Activated T-cell treated with anti-CD3 and anti-CD28 coated beads, Interleukin-2, amount 50 U/mL, for 72 hours (primary cell): ENCODE data around the gene AMZ1. TPM values are rescaled to one million over a fixed set of nuclear protein-coding genes. Genes with fewer than 3 reads are reported as not detected.

Experiments
- ATAC-seq, 2 donors: fragments of 150-1000 bp; cut with Tn5 transposase; replicated peaks in 1 of 2; 2 replicates each; pipeline ENCODE4 v1.10.0; 2021; ENCODE audit warnings: moderate library complexity in 2 of 2, mild to moderate bottlenecking in 1 of 2
- DNase-seq, 2 donors: peaks; one replicate each; pipeline ENCODE4 v3.0.0; 2021 to 2022; ENCODE audit warnings: mixed read lengths in 1 of 2
- H3K27ac Mint-ChIP-seq: one replicate; pipeline ENCODE4 v1.8.0; 2022; ENCODE audit warnings: mild to moderate bottlenecking, moderate library complexity, mixed read lengths
- H3K27me3 Mint-ChIP-seq: one replicate; pipeline ENCODE4 v1.8.0; 2022; ENCODE audit warnings: low read depth, mixed read lengths
- H3K36me3 Mint-ChIP-seq, 2 donors: one replicate each; pipeline ENCODE4 v1.8.0; 2022; ENCODE audit warnings: mixed read lengths in 2 of 2, mild to moderate bottlenecking in 1 of 2; ENCODE audit not compliant: insufficient read depth in 2 of 2
- H3K4me1 Mint-ChIP-seq: one replicate; pipeline ENCODE4 v1.8.0; 2022; ENCODE audit warnings: low read depth, mixed read lengths
- H3K4me3 Mint-ChIP-seq, 2 donors: one replicate each; pipeline ENCODE4 v1.8.0; 2022; ENCODE audit warnings: mild to moderate bottlenecking in 2 of 2, mixed read lengths in 2 of 2, moderate library complexity in 2 of 2
- H3K9me3 Mint-ChIP-seq, 2 donors: one replicate each; pipeline ENCODE4 v1.8.0; 2022; ENCODE audit warnings: mixed read lengths in 2 of 2
- total RNA-seq, 2 donors: library from RNA; stranded (reverse); gene quantifications; one replicate each; pipeline ENCODE4 v1.2.3, GENCODE V29; 2022

The AMZ1 gene
- total RNA-seq, 2 donors from 2014 or later, result 0.34 to 1.3 TPM

DNA sequence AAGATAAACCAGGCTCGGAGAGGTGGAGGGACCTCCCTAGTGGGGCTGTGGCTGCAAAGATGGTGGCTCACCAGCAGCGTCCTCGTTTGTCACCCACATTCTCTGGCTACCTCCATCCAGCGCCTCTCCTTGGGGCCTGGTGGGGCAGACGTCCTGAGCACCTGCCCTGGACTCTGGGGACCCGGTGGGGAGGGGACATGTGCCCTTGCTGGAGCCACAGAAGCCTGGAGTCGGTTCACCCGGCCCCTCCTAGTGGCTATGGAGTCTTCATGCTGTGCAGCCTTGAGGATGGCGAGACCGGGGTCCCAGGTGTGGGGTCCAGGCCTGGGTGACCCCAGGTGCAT, 41.7 kb upstream of the AMZ1 start:
- peaks cover 17% of the 10 kb centered on the region for H3K4me1 Mint-ChIP-seq
- H3K27me3 Mint-ChIP-seq, result no peaks in the 10 kb centered on the region
- DNase-seq (no peak), ATAC-seq (no peak)
- H3K27ac Mint-ChIP-seq, result no peak overlapping the region
- H3K4me3 Mint-ChIP-seq, result no peak overlapping the region
- no peaks in the 10 kb centered on the region for H3K36me3 Mint-ChIP-seq
- no peaks in the 10 kb centered on the region for H3K9me3 Mint-ChIP-seq

GRCh38 chr7:2646680-2647571, 41.1 kb upstream of the AMZ1 start:
- H3K27me3 Mint-ChIP-seq, result no peaks in the 10 kb centered on the region
- no peak for DNase-seq
- ATAC-seq, result no peak
- peaks cover 17% of the 10 kb centered on the region for H3K4me1 Mint-ChIP-seq
- no peaks in the 10 kb centered on the region for H3K9me3 Mint-ChIP-seq
- no peaks in the 10 kb centered on the region for H3K36me3 Mint-ChIP-seq
- H3K27ac Mint-ChIP-seq, result no peak overlapping the region
- H3K4me3 Mint-ChIP-seq, result no peak overlapping the region

DNA sequence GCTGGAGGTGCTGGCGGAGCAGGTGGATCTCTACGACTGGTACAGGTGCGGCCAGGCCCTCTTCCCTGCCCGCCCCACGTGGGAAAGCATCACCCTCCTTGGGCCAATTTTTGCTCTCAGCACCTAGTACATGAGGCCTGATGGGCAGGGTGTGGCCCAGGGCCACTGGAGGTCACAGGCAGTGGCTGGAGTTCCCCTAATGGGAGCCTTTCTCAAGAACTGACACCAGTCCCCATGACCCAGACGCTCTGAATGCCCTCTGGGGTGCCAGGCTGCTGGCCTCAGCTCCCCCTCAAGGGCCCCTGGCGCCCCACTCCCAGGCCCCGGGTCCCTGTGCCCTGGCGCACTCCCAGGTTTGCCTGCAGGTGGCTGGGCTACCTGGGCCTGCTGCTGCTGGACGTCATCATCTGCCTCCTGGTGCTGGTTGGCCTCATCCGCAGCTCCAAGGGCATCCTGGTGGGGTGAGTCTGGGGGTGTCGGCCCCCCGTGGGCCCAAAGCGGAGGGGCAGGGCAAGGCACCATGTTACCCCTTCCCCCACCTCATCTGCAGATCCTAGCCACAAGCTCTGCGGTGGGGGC, 40.3 kb upstream of the AMZ1 start:
- H3K9me3 Mint-ChIP-seq, result no peaks in the 10 kb centered on the region
- H3K27me3 Mint-ChIP-seq, result no peaks in the 10 kb centered on the region
- H3K36me3 Mint-ChIP-seq, result no peaks in the 10 kb centered on the region
- ATAC-seq (no peak), DNase-seq (no peak)
- peaks cover 17% of the 10 kb centered on the region for H3K4me1 Mint-ChIP-seq
- no peak overlapping the region for H3K4me3 Mint-ChIP-seq
- no peak overlapping the region for H3K27ac Mint-ChIP-seq

GRCh38 chr7:2649139-2649838, 38.7 kb upstream of the AMZ1 start:
- Mint-ChIP-seq H3K9me3 (no peaks in the 10 kb centered on the region), H3K36me3 (no peaks in the 10 kb centered on the region), H3K27ac (no peak overlapping the region), H3K4me1 (peaks cover 15% of the 10 kb centered on the region), H3K27me3 (no peaks in the 10 kb centered on the region), H3K4me3 (no peak overlapping the region)
- DNase-seq (no peak), ATAC-seq (no peak)

- no peaks in the 10 kb centered on the region for H3K9me3 Mint-ChIP-seq
- H3K4me3 Mint-ChIP-seq, result no peak overlapping the region
- no peak for DNase-seq
- peaks cover 8% of the 10 kb centered on the region for H3K4me1 Mint-ChIP-seq
- no peak overlapping the region for H3K27ac Mint-ChIP-seq
- H3K27me3 Mint-ChIP-seq, result no peaks in the 10 kb centered on the region
- ATAC-seq, result no peak
- H3K36me3 Mint-ChIP-seq, result no peaks in the 10 kb centered on the region
Measured at GRCh38 chr7:2649991-2650390, 38.0 kb upstream of the AMZ1 start.

DNA sequence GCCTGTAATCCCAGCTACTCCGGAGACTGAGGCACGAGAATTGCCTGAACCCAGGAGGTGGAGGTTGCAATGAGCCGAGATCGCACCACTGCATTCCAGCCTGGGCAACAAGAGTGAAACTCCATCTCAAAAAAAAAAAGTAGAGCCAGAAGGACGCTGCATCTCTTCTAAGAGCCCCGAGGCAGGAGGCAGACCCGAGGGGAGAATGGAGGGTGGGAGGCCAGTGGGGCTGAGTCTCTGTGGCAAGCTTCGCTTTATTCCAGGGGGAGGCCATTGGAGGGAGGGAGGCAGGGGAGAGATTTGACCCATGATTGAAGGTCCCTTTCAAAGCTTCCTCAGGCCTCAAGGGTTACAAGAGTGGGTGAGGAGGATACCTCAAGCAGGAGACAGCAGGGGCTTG, 37.6 kb upstream of the AMZ1 start:
- Mint-ChIP-seq H3K36me3 (no peaks in the 10 kb centered on the region), H3K27me3 (no peaks in the 10 kb centered on the region), H3K4me1 (peaks cover 3% of the 10 kb centered on the region), H3K9me3 (no peaks in the 10 kb centered on the region), H3K4me3 (no peak overlapping the region), H3K27ac (no peak overlapping the region)
- ATAC-seq (no peak), DNase-seq (no peak)

DNA sequence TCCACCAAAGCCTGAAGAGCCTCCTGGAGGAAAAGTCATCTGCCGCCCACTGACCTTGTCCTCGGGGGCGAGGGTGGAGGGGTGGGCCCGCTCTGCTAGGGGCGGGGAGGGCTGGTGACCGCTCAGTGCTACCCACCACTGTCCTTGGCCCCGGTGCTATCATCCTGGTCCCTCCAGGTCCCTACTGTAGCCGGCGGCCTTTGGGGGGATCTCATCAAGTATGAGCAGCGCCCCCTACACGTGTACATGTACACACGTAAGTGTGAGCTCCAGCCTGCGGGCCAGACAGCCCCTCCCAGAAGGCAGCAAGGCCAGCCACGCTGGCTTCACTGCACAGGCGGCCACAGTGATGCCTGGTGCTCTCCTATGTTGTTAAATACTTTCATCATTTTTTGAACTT, 36.7 kb upstream of the AMZ1 start:
- Mint-ChIP-seq H3K27me3 (no peaks in the 10 kb centered on the region), H3K27ac (no peak overlapping the region), H3K4me3 (no peak overlapping the region), H3K4me1 (no peaks in the 10 kb centered on the region), H3K36me3 (no peaks in the 10 kb centered on the region), H3K9me3 (no peaks in the 10 kb centered on the region)
- ATAC-seq (no peak), DNase-seq (no peak)

- Mint-ChIP-seq H3K4me3 (no peak overlapping the region), H3K36me3 (no peaks in the 10 kb centered on the region), H3K9me3 (no peaks in the 10 kb centered on the region), H3K27ac (no peak overlapping the region), H3K27me3 (no peaks in the 10 kb centered on the region), H3K4me1 (no peaks in the 10 kb centered on the region)
- DNase-seq, result no peak
- no peak for ATAC-seq
Measured at GRCh38 chr7:2651847-2652735, 35.9 kb upstream of the AMZ1 start.

DNA sequence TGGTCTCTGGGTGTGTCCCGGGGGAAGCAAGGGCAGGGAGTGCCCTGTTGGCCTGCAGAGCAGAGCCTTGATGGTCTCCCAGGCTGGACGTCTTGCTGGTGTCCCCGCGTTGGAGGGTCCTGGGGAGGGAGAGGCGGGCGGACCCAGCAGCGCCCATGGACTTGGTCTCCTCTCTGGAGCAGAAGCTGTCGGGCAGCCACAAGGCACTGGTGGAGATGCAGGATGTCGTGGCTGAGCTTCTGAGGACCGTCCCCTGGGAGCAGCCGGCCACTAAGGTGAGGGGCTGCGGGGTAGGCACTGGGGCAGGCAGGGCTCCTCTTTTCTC, 35.3 kb upstream of the AMZ1 start:
- H3K27me3 Mint-ChIP-seq, result no peaks in the 10 kb centered on the region
- no peak overlapping the region for H3K27ac Mint-ChIP-seq
- H3K36me3 Mint-ChIP-seq, result no peaks in the 10 kb centered on the region
- no peak overlapping the region for H3K4me3 Mint-ChIP-seq
- no peak for ATAC-seq
- no peaks in the 10 kb centered on the region for H3K9me3 Mint-ChIP-seq
- H3K4me1 Mint-ChIP-seq, result no peaks in the 10 kb centered on the region
- no peak for DNase-seq

DNA sequence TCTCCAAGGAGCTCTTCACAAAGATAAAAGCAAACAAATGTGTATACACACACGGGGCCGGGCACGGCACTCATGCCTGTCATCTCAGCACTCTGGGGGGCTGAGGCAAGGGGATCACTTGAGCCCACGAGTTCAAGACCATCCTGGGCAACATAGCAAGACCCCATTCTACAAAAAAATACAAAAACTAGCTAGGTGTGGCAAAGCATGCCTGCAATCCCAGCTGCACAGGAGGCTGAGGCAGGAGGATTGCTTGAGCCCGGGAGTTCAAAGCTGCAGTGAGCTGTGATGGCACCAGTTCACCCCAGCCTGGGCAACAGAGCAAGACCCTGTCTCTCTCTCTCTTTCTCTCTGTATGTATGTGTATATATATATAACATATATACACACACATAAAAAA, 33.9 kb upstream of the AMZ1 start:
- H3K27me3 Mint-ChIP-seq, result no peaks in the 10 kb centered on the region

GRCh38 chr7:2655870-2656614, 32.0 kb upstream of the AMZ1 start:
- Mint-ChIP-seq H3K4me1 (no peaks in the 10 kb centered on the region), H3K36me3 (no peaks in the 10 kb centered on the region), H3K27me3 (no peaks in the 10 kb centered on the region), H3K9me3 (no peaks in the 10 kb centered on the region), H3K27ac (no peak overlapping the region), H3K4me3 (no peak overlapping the region)
- no peak for DNase-seq
- ATAC-seq, result no peak

More for the DNA sequence above, 33.9 kb upstream of the AMZ1 start:
- no peak for DNase-seq
- H3K27ac Mint-ChIP-seq, result no peak overlapping the region
- no peaks in the 10 kb centered on the region for H3K4me1 Mint-ChIP-seq
- H3K36me3 Mint-ChIP-seq, result no peaks in the 10 kb centered on the region
- no peak overlapping the region for H3K4me3 Mint-ChIP-seq
- no peaks in the 10 kb centered on the region for H3K9me3 Mint-ChIP-seq
- no peak for ATAC-seq

- H3K27ac Mint-ChIP-seq, result no peak overlapping the region
- no peaks in the 10 kb centered on the region for H3K36me3 Mint-ChIP-seq
- ATAC-seq (no peak), DNase-seq (no peak)
- no peaks in the 10 kb centered on the region for H3K9me3 Mint-ChIP-seq
- no peaks in the 10 kb centered on the region for H3K4me1 Mint-ChIP-seq
- H3K4me3 Mint-ChIP-seq, result no peak overlapping the region
- no peaks in the 10 kb centered on the region for H3K27me3 Mint-ChIP-seq
Measured at GRCh38 chr7:2657208-2657607, 30.8 kb upstream of the AMZ1 start.
